Upper lobe of left lung (tissue), 6 donors: ENCODE data around the gene MYO18B. TPM values are rescaled to one million over a fixed set of nuclear protein-coding genes. Genes with fewer than 3 reads are reported as not detected.

Source experiments
- ATAC-seq, 2 donors: fragments of 200-7000 bp; cut with Tn5 transposase; one replicate each; pipeline ENCODE4 v1.9.1; 2022; ENCODE audit warnings: mild to moderate bottlenecking in 2 of 2, moderate library complexity in 2 of 2; ENCODE audit not compliant: low FRiP score in 2 of 2
- DNase-seq, 2 donors: peaks; one replicate each; pipeline ENCODE4 v3.0.0-alpha.2; 2019 to 2020
- H3K27ac ChIP-seq, 4 donors: fragments of 200-600 bp; sonication (generic); one replicate each; pipeline ENCODE4 v1.5.1; 2016 to 2019
- H3K27me3 ChIP-seq, 4 donors: fragments of 200-600 bp; sonication (generic); one replicate each; pipeline ENCODE4 v1.5.1; 2017 to 2019
- H3K36me3 ChIP-seq, 4 donors: fragments of 200-600 bp; sonication (generic); one replicate each; pipeline ENCODE4 v1.5.1; 2016 to 2019
- H3K4me1 ChIP-seq, 4 donors: fragments of 200-600 bp; sonication (generic); one replicate each; pipeline ENCODE4 v1.5.1; 2018 to 2019
- H3K4me3 ChIP-seq, 4 donors: fragments of 200-600 bp; sonication (generic); one replicate each; pipeline ENCODE4 v1.5.1; 2017 to 2019; ENCODE audit warnings: mild to moderate bottlenecking in 2 of 4, moderate library complexity in 1 of 4
- H3K9me3 ChIP-seq, 4 donors: fragments of 200-600 bp; sonication (generic); one replicate each; pipeline ENCODE4 v1.5.1; 2018 to 2019
- EP300 ChIP-seq, 4 donors: sonication (generic); formaldehyde crosslinking; IDR thresholded peaks; one replicate each; pipeline ENCODE4 v1.5.1; 2017; ENCODE audit warnings: antibody characterized with exemption in 4 of 4, control low read depth in 2 of 4
- POLR2A ChIP-seq, 4 donors: fragments of 450-650 bp; IDR thresholded peaks; one replicate each; pipeline ENCODE4 v1.5.1; 2016 to 2017; ENCODE audit warnings: antibody characterized with exemption in 4 of 4, mild to moderate bottlenecking in 2 of 4
- POLR2AphosphoS5 ChIP-seq, 2 donors: sonication (generic); formaldehyde crosslinking; IDR thresholded peaks; one replicate each; pipeline ENCODE4 v1.5.1; 2017; ENCODE audit warnings: antibody characterized with exemption in 2 of 2
- WGBS, 2 donors: methylation state at CpG; one replicate each; pipeline ENCODE4 v1.1.5; 2017 to 2018; 5-methylcytosine and 5-hydroxymethylcytosine counted together
- total RNA-seq, 6 donors: library from RNA; depleted of rRNA in 4 of 6; stranded (reverse); fragments of >200 nt in 4 of 6; gene quantifications; one replicate each; pipeline versions ENCODE4 v1.1.0 to v1.2.1, GENCODE V29; 2016 to 2021
- TF ChIP-seq, protein P1 (sequence below), 6 experiments: fragments of 450-650 bp in 4 of 6; fragments of 200-600 bp in 2 of 6; sonication (generic) in 2 of 6; IDR thresholded peaks; one replicate each; pipeline ENCODE4 v1.5.1; 2016 to 2019; ENCODE audit warnings: antibody characterized with exemption in 6 of 6
- donor health status: DM: no; HTN: no; CAD: no; lungs with moderate emphysema.
- donor health status: DM: no; HTN: yes; CAD: no; lungs with severe emphysema.

The MYO18B gene
- total RNA-seq, 6 donors from 2014 or later, result 0.09 to 1.3 (median 0.17) TPM; not detected in 3

- H3K27ac ChIP-seq, result no peak overlapping the region
- WGBS, 2 donors, result 56 to 64% methylated on average over 2 to 4 of the region's 4 CpGs
- no peak for DNase-seq
- H3K9me3 ChIP-seq, result no peaks in the 10 kb centered on the region
- H3K4me3 ChIP-seq, result no peak overlapping the region
- no peaks in the 10 kb centered on the region for H3K4me1 ChIP-seq
- ATAC-seq, result no peak
- no peaks in the 10 kb centered on the region for H3K36me3 ChIP-seq
- TF ChIP-seq POLR2A (IDR thresholded peaks at IDR 0.05), result no peak
- TF ChIP-seq POLR2AphosphoS5 (IDR thresholded peaks at IDR 0.05), result no peak
- TF ChIP-seq, protein P1, sequence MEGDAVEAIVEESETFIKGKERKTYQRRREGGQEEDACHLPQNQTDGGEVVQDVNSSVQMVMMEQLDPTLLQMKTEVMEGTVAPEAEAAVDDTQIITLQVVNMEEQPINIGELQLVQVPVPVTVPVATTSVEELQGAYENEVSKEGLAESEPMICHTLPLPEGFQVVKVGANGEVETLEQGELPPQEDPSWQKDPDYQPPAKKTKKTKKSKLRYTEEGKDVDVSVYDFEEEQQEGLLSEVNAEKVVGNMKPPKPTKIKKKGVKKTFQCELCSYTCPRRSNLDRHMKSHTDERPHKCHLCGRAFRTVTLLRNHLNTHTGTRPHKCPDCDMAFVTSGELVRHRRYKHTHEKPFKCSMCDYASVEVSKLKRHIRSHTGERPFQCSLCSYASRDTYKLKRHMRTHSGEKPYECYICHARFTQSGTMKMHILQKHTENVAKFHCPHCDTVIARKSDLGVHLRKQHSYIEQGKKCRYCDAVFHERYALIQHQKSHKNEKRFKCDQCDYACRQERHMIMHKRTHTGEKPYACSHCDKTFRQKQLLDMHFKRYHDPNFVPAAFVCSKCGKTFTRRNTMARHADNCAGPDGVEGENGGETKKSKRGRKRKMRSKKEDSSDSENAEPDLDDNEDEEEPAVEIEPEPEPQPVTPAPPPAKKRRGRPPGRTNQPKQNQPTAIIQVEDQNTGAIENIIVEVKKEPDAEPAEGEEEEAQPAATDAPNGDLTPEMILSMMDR (IDR thresholded peaks at IDR 0.05), result no peak
- no peak for TF ChIP-seq EP300 (IDR thresholded peaks at IDR 0.05)
- H3K27me3 ChIP-seq, result no peaks in the 10 kb centered on the region
Observed at GRCh38 chr22:25751174-25751581, 9.2 kb downstream of the MYO18B start.

- Histone ChIP-seq H3K4me1 (no peaks in the 10 kb centered on the region), H3K27ac (no peak overlapping the region), H3K36me3 (no peaks in the 10 kb centered on the region), H3K4me3 (no peak overlapping the region), H3K27me3 (no peaks in the 10 kb centered on the region), H3K9me3 (no peaks in the 10 kb centered on the region)
- TF ChIP-seq EP300 (IDR thresholded peaks at IDR 0.05) (no peak), POLR2A (IDR thresholded peaks at IDR 0.05) (no peak), POLR2AphosphoS5 (IDR thresholded peaks at IDR 0.05) (no peak)
- TF ChIP-seq, protein P1 (IDR thresholded peaks at IDR 0.05), result no peak
- WGBS, 2 donors, result 84 to 89% methylated on average over 45 to 47 of the region's 48 CpGs
- peak in 1 of 2 donors; percentile 83 for DNase-seq
- no peak for ATAC-seq
Observed at GRCh38 chr22:25752615-25753214, 10.7 kb downstream of the MYO18B start.

DNA sequence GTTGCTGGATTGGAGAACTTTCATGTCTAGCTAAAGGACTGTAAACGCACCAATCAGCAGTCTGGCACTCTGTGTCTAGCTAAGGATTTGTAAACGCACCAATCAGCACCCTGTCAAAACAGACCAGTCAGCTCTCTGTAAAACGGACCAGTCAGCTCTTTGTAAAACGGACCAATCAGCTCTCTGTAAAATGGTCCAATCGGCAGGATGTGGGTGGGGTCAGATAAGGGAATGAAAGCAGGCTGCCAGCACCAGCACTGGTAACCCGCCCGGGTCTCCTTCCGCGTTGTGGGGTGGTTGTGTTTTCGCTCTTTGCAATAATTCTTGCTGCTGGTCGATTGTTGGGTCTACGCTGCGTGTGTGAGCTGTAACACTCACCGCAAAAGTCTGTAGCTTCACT is 11.3 kb downstream of the MYO18B start:
- Histone ChIP-seq H3K4me1 (no peaks in the 10 kb centered on the region), H3K27ac (no peak overlapping the region), H3K4me3 (no peak overlapping the region), H3K36me3 (no peaks in the 10 kb centered on the region), H3K9me3 (no peaks in the 10 kb centered on the region), H3K27me3 (no peaks in the 10 kb centered on the region)
- ATAC-seq (no peak), DNase-seq (no peak)
- WGBS, 2 donors, result 90 to 91% methylated on average over 14 of the region's 14 CpGs
- TF ChIP-seq POLR2A (IDR thresholded peaks at IDR 0.05), result no peak
- no peak for TF ChIP-seq POLR2AphosphoS5 (IDR thresholded peaks at IDR 0.05)
- TF ChIP-seq, protein P1 (IDR thresholded peaks at IDR 0.05), result no peak
- TF ChIP-seq EP300 (IDR thresholded peaks at IDR 0.05), result no peak

GRCh38 chr22:25754527-25755202 is 12.7 kb downstream of the MYO18B start:
- Histone ChIP-seq H3K27ac (no peak overlapping the region), H3K9me3 (no peaks in the 10 kb centered on the region), H3K27me3 (no peaks in the 10 kb centered on the region), H3K4me3 (no peak overlapping the region), H3K4me1 (peaks cover 0 to 7% (median 2%) of the 10 kb centered on the region in 4 donors), H3K36me3 (no peaks in the 10 kb centered on the region)
- DNase-seq, result peak in 1 of 2 donors; percentile 48
- ATAC-seq, result peak in 1 of 2 donors; percentile 86
- 81 to 88% methylated on average over 20 to 24 of the region's 24 CpGs for WGBS, 2 donors
- TF ChIP-seq, protein P1 (IDR thresholded peaks at IDR 0.05), result no peak
- TF ChIP-seq POLR2AphosphoS5 (IDR thresholded peaks at IDR 0.05), result no peak
- TF ChIP-seq POLR2A (IDR thresholded peaks at IDR 0.05), result no peak
- no peak for TF ChIP-seq EP300 (IDR thresholded peaks at IDR 0.05)
